Smooth muscle cell (in vitro differentiated cells): ENCODE results near the gene POLE4. TPM values are rescaled to one million over a fixed set of nuclear protein-coding genes. Genes with fewer than 3 reads are reported as not detected.

ENCODE experiments used
- DNase-seq: peaks from one replicate; lab custom pipeline; 2025; ENCODE audit not compliant: unreplicated experiment; lab: John Stamatoyannopoulos, UW
- H2AFZ ChIP-seq: fragments of 200-600 bp; sonication (generic); 2 replicates; pipeline ENCODE4 v1.6.0; 2016; ENCODE audit warnings: antibody characterized with exemption, low read depth, mild to moderate bottlenecking
- H3F3A ChIP-seq: fragments of 200-600 bp; sonication (generic); 2 replicates; pipeline ENCODE4 v1.6.0; 2017; ENCODE audit warnings: antibody characterized with exemption, low read depth
- H3K27ac ChIP-seq: fragments of 200-600 bp; sonication (generic); 2 replicates; pipeline ENCODE4 v1.5.1; 2016; ENCODE audit warnings: low read depth, mild to moderate bottlenecking
- H3K27me3 ChIP-seq: fragments of 200-600 bp; sonication (generic); 2 replicates; pipeline ENCODE4 v1.6.1; 2016; ENCODE audit warnings: low read depth, mild to moderate bottlenecking
- H3K36me3 ChIP-seq: fragments of 200-600 bp; sonication (generic); 2 replicates; pipeline ENCODE4 v1.5.1; 2016; ENCODE audit warnings: low read depth
- H3K4me1 ChIP-seq: fragments of 200-600 bp; sonication (generic); 2 replicates; pipeline ENCODE4 v1.5.1; 2016; ENCODE audit warnings: low read depth
- H3K4me2 ChIP-seq: fragments of 200-600 bp; sonication (generic); 2 replicates; pipeline ENCODE4 v1.6.0; 2016; ENCODE audit warnings: mild to moderate bottlenecking
- H3K4me3 ChIP-seq: fragments of 200-600 bp; sonication (generic); 2 replicates; pipeline ENCODE4 v1.5.1; 2016; ENCODE audit warnings: mild to moderate bottlenecking
- H3K79me2 ChIP-seq: fragments of 200-600 bp; sonication (generic); 2 replicates; pipeline ENCODE4 v1.6.0; 2016; ENCODE audit warnings: low read depth, mild to moderate bottlenecking
- H3K9ac ChIP-seq: fragments of 200-600 bp; sonication (generic); 2 replicates; pipeline ENCODE4 v1.6.0; 2016; ENCODE audit warnings: low read depth
- H3K9me3 ChIP-seq: fragments of 200-600 bp; sonication (generic); replicated peaks from 2 replicates; pipeline ENCODE4 v1.5.1; 2016; ENCODE audit warnings: low read depth
- H4K20me1 ChIP-seq: fragments of 200-600 bp; sonication (generic); 2 replicates; pipeline ENCODE4 v1.6.0; 2016; ENCODE audit warnings: low read depth
- CTCF ChIP-seq: fragments of 200-600 bp; sonication (generic); IDR thresholded peaks from 2 replicates; pipeline ENCODE4 v1.5.1; 2017; ENCODE audit warnings: borderline replicate concordance, mild to moderate bottlenecking, antibody characterized with exemption; ENCODE audit not compliant: insufficient read depth, poor library complexity, severe bottlenecking
- WGBS: methylation state at CpG from one replicate; pipeline ENCODE4 v1.1.7; 2016; ENCODE audit warnings: low lambda C conversion rate; 5-methylcytosine and 5-hydroxymethylcytosine counted together
- polyA plus RNA-seq: library from polyadenylated mRNA; unstranded; fragments of >200 nt; fragmentation: Nextera tagmentation; extraction: Ambion mirVana; gene quantifications from 2 replicates; pipeline ENCODE4 v1.2.1, GENCODE V29; 2016
- total RNA-seq: library from RNA; depleted of rRNA; stranded (reverse); fragments of >200 nt; gene quantifications from 2 replicates; pipeline ENCODE4 v1.2.3, GENCODE V29; 2014

POLE4 gene
- total and polyA plus RNA-seq, 2 experiments from 2014 or later: 30.7 to 149 TPM

GRCh38 chr2:74927621-74928020 is 30.8 kb upstream of the POLE4 start:
- Histone ChIP-seq H2AFZ (no peak overlapping the region), H3K27me3 (no peaks in the 10 kb centered on the region), H3K9me3 (no peaks in the 10 kb centered on the region), H3K27ac (no peak overlapping the region), H4K20me1 (no peaks in the 10 kb centered on the region), H3K79me2 (no peaks in the 10 kb centered on the region), H3K4me3 (no peak overlapping the region), H3K9ac (no peak overlapping the region), H3F3A (no peaks in the 10 kb centered on the region), H3K36me3 (no peaks in the 10 kb centered on the region), H3K4me1 (peaks cover 6% of the 10 kb centered on the region), H3K4me2 (no peak overlapping the region)
- no peak for DNase-seq
- 92% methylated on average over 5 of the region's 5 CpGs for WGBS
- no peak for TF ChIP-seq CTCF

DNA sequence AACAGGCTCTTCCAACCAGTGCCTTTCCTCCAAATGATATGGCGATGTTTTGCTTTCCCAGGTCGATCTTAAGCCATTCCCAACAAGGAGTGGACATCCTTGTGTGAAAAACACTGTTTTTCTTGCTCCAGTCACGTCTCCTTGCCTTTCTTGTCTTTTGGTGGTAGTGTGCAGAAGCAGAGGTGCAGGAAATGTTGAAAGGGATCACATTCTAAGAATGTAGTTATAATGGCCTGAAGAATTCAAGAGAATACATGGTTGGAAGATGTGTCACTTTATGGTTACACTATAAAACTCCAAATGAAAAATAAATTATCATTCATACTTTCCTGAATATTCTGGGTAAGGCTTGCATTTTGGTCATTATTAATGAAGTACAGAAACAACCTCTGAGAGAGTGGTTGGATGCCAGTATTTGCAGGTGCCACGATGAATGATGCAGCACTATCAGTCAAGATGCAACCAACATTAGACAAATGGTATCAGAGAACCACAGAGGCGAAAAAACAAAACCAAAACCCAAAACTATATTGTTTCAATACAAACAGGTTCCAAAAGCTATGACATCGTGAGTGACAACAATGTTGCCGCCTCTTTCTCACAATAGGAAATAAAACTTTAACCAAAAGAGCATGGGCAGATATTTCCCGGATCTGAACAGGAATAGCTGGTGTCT is 27.5 kb upstream of the POLE4 start:
- Histone ChIP-seq H3K27me3 (no peaks in the 10 kb centered on the region), H3K9ac (no peak overlapping the region), H3K9me3 (no peaks in the 10 kb centered on the region), H3K79me2 (no peaks in the 10 kb centered on the region), H3K4me3 (no peak overlapping the region), H2AFZ (no peak overlapping the region), H3K4me1 (no peaks in the 10 kb centered on the region), H4K20me1 (no peaks in the 10 kb centered on the region), H3F3A (no peaks in the 10 kb centered on the region), H3K27ac (no peak overlapping the region), H3K4me2 (no peak overlapping the region), H3K36me3 (no peaks in the 10 kb centered on the region)
- no peak for DNase-seq
- no peak for TF ChIP-seq CTCF
- WGBS: 92% methylated on average over 8 of the region's 8 CpGs

GRCh38 chr2:74931940-74932339 is 26.5 kb upstream of the POLE4 start:
- TF ChIP-seq CTCF: no peak
- Histone ChIP-seq H3K27me3 (no peaks in the 10 kb centered on the region), H3F3A (no peaks in the 10 kb centered on the region), H3K9me3 (no peaks in the 10 kb centered on the region), H3K36me3 (no peaks in the 10 kb centered on the region), H3K27ac (no peak overlapping the region), H4K20me1 (no peaks in the 10 kb centered on the region), H3K4me3 (no peak overlapping the region), H3K9ac (no peak overlapping the region), H3K4me2 (no peak overlapping the region), H3K79me2 (no peaks in the 10 kb centered on the region), H2AFZ (no peak overlapping the region), H3K4me1 (no peaks in the 10 kb centered on the region)
- 82% methylated on average over 2 of the region's 2 CpGs for WGBS
- no peak for DNase-seq

GRCh38 chr2:74935975-74936391 is 22.5 kb upstream of the POLE4 start:
- WGBS: 63% methylated on average over 4 of the region's 4 CpGs
- peak overlapping the region; percentile 41 for H3K4me2 ChIP-seq
- H4K20me1 ChIP-seq: no peaks in the 10 kb centered on the region
- no peaks in the 10 kb centered on the region for H3K36me3 ChIP-seq
- no peaks in the 10 kb centered on the region for H3K9me3 ChIP-seq
- no peak for TF ChIP-seq CTCF
- H3K4me3 ChIP-seq: no peak overlapping the region
- no peaks in the 10 kb centered on the region for H3K79me2 ChIP-seq
- H3K27ac ChIP-seq: peak overlapping the region; percentile 83
- H2AFZ ChIP-seq: no peak overlapping the region
- no peaks in the 10 kb centered on the region for H3F3A ChIP-seq
- no peaks in the 10 kb centered on the region for H3K4me1 ChIP-seq
- no peak for DNase-seq
- peak overlapping the region; percentile 46 for H3K9ac ChIP-seq
- no peaks in the 10 kb centered on the region for H3K27me3 ChIP-seq
